HEK293T (cell line): ENCODE data around the gene SGTB.

ENCODE experiments used
- ARNT ChIP-seq: fragments of 450-650 bp; IDR thresholded peaks from 2 replicates; pipeline ENCODE4 v1.6.1; 2017; ENCODE audit warnings: mild to moderate bottlenecking
- BHLHE40 ChIP-seq: fragments of 450-650 bp; IDR thresholded peaks from 2 replicates; pipeline ENCODE4 v1.6.1; 2016; ENCODE audit warnings: mild to moderate bottlenecking, moderate library complexity, borderline replicate concordance
- ELF4 ChIP-seq: fragments of 450-650 bp; IDR thresholded peaks from 2 replicates; pipeline ENCODE4 v1.6.1; 2017; ENCODE audit warnings: antibody characterized with exemption
- FOXA1 ChIP-seq: fragments of 450-650 bp; IDR thresholded peaks from 2 replicates; pipeline ENCODE4 v1.6.1; 2016; ENCODE audit warnings: mild to moderate bottlenecking
- FOXK2 ChIP-seq: fragments of 450-650 bp; IDR thresholded peaks from 2 replicates; pipeline ENCODE4 v1.6.1; 2016; ENCODE audit warnings: mild to moderate bottlenecking
- NFRKB ChIP-seq: fragments of 450-650 bp; IDR thresholded peaks from 2 replicates; pipeline ENCODE4 v1.6.1; 2016; ENCODE audit warnings: mild to moderate bottlenecking, moderate library complexity
- SUZ12 ChIP-seq: fragments of 450-650 bp; IDR thresholded peaks from 2 replicates; pipeline ENCODE4 v1.6.1; 2016; ENCODE audit warnings: mild to moderate bottlenecking
- TARDBP ChIP-seq: fragments of 450-650 bp; IDR thresholded peaks from 2 replicates; pipeline ENCODE4 v1.6.1; 2016
- ZNF384 ChIP-seq: fragments of 450-650 bp; IDR thresholded peaks from 2 replicates; pipeline ENCODE4 v1.6.1; 2016
- TF ChIP-seq, protein P1 (sequence below): fragments of 450-650 bp; IDR thresholded peaks from 2 replicates; pipeline ENCODE4 v1.6.1; 2016

DNA sequence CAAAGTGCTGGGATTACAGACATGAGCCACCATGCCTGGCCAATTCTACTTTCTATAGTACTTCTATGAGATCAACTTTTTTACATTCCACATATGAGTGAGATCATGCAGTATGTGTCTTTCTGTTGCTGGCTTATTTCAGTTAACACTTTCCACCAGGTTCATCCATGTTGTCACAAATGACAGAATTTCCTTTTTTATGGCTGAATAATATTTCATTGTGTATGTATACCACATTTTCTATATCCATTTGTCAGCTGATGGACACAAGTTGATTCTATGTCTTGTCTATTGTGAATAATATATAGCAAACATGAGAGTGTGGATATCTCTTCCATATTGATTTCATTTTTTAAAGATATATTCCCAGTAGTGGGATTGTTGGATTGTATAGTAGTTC is 17.3 kb upstream of the SGTB start:
- TF ChIP-seq FOXA1 (no peak), ARNT (no peak), BHLHE40 (no peak), FOXK2 (no peak), TARDBP (no peak), SUZ12 (no peak), ZNF384 (no peak), NFRKB (no peak), ELF4 (no peak)
- TF ChIP-seq, protein P1, sequence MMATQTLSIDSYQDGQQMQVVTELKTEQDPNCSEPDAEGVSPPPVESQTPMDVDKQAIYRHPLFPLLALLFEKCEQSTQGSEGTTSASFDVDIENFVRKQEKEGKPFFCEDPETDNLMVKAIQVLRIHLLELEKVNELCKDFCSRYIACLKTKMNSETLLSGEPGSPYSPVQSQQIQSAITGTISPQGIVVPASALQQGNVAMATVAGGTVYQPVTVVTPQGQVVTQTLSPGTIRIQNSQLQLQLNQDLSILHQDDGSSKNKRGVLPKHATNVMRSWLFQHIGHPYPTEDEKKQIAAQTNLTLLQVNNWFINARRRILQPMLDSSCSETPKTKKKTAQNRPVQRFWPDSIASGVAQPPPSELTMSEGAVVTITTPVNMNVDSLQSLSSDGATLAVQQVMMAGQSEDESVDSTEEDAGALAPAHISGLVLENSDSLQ = no peak
